Measurements from ENCODE around the gene PLXNA1.

PLXNA1 gene

GRCh38 chr3:126958638-126959085 lies 24.3 kb upstream of the PLXNA1 start:
- H3K4me3 ChIP-seq (replicated peaks; ENCODE audit: insufficient read depth, low read length): no peak overlapping the region
- H3K27ac ChIP-seq (replicated peaks): no peak overlapping the region
- no peaks in the 10 kb centered on the region for H3K27me3 ChIP-seq (ENCODE audit: insufficient read depth, poor library complexity, severe bottlenecking)
- no peak for DNase-seq (ENCODE audit: low read depth in 1 of 2, low spot score in 1 of 2)
- TF ChIP-seq REST (IDR thresholded peaks at IDR 0.05; ENCODE audit: insufficient replicate concordance, low read depth) (no peak), GABPA (IDR thresholded peaks at IDR 0.05; ENCODE audit: low read depth) (no peak), CTCF (IDR thresholded peaks at IDR 0.05; ENCODE audit: insufficient read depth, low read length) (no peak), SPI1 (IDR thresholded peaks at IDR 0.05; ENCODE audit: borderline replicate concordance, low read depth) (no peak), POLR2AphosphoS5 (IDR thresholded peaks at IDR 0.05; ENCODE audit: low read depth) (no peak)

- Histone ChIP-seq H3K27ac (replicated peaks) (no peak overlapping the region), H3K4me3 (replicated peaks; ENCODE audit: insufficient read depth, low read length) (no peak overlapping the region), H3K27me3 (ENCODE audit: insufficient read depth, poor library complexity, severe bottlenecking) (no peaks in the 10 kb centered on the region)
- DNase-seq (ENCODE audit: low read depth in 1 of 2, low spot score in 1 of 2): no peak
- TF ChIP-seq POLR2AphosphoS5 (IDR thresholded peaks at IDR 0.05; ENCODE audit: low read depth) (no peak), REST (IDR thresholded peaks at IDR 0.05; ENCODE audit: insufficient replicate concordance, low read depth) (no peak), CTCF (IDR thresholded peaks at IDR 0.05; ENCODE audit: insufficient read depth, low read length) (no peak), GABPA (IDR thresholded peaks at IDR 0.05; ENCODE audit: low read depth) (no peak), SPI1 (IDR thresholded peaks at IDR 0.05; ENCODE audit: borderline replicate concordance, low read depth) (no peak)
Measured at GRCh38 chr3:126959136-126959920, 23.6 kb upstream of the PLXNA1 start.

- no peak overlapping the region for H3K4me3 ChIP-seq (replicated peaks; ENCODE audit: insufficient read depth, low read length)
- TF ChIP-seq GABPA (IDR thresholded peaks at IDR 0.05; ENCODE audit: low read depth) (no peak), REST (IDR thresholded peaks at IDR 0.05; ENCODE audit: insufficient replicate concordance, low read depth) (no peak), POLR2AphosphoS5 (IDR thresholded peaks at IDR 0.05; ENCODE audit: low read depth) (no peak), CTCF (IDR thresholded peaks at IDR 0.05; ENCODE audit: insufficient read depth, low read length) (no peak), SPI1 (IDR thresholded peaks at IDR 0.05; ENCODE audit: borderline replicate concordance, low read depth) (no peak)
- no peak for DNase-seq (ENCODE audit: low read depth in 1 of 2, low spot score in 1 of 2)
- no peak overlapping the region for H3K27ac ChIP-seq (replicated peaks)
- no peaks in the 10 kb centered on the region for H3K27me3 ChIP-seq (ENCODE audit: insufficient read depth, poor library complexity, severe bottlenecking)
Measured at GRCh38 chr3:126959921-126960603, 22.9 kb upstream of the PLXNA1 start.

Measured in HL-60 (cell line).